H1 (cell line): ENCODE measurements around the gene ALG3. TPM values are rescaled to one million over a fixed set of nuclear protein-coding genes. Genes with fewer than 3 reads are reported as not detected.

Experiments
- BCL11A ChIP-seq, 2 experiments: IDR thresholded peaks; one replicate each; pipeline ENCODE4 v1.6.1; 2011; ENCODE audit warnings: low read depth in 2 of 2, low read length in 2 of 2, mild to moderate bottlenecking in 2 of 2
- CEBPB ChIP-seq: IDR thresholded peaks from 2 replicates; pipeline ENCODE4 v1.6.1; 2012; ENCODE audit warnings: low read depth, low read length
- CTBP2 ChIP-seq: IDR thresholded peaks from 2 replicates; pipeline ENCODE4 v1.7.0; 2011; ENCODE audit warnings: borderline replicate concordance, mild to moderate bottlenecking, moderate library complexity, mixed read lengths, low read length; ENCODE audit not compliant: insufficient read depth, insufficient read length
- KDM5A ChIP-seq: fragments of 200-600 bp; IDR thresholded peaks from 2 replicates; pipeline ENCODE4 v1.7.1; 2012; ENCODE audit warnings: mild to moderate bottlenecking, low read length, inconsistent platforms, mixed read lengths
- NRF1 ChIP-seq: IDR thresholded peaks from 2 replicates; pipeline ENCODE4 v1.6.1; 2011; ENCODE audit warnings: mild to moderate bottlenecking, low read depth, low read length, improper control_type of control experiment
- polyA plus RNA-seq, 7 experiments: library from polyadenylated mRNA; depleted of rRNA in 3 of 7; stranded (reverse) in 5 of 7; unstranded in 2 of 7; fragments of >200 nt in 5 of 7; fragments of 200-250 nt in 2 of 7; gene quantifications; 1 replicate in 5 of 7; 2 replicates in 1 of 7; 4 replicates in 1 of 7; pipeline versions ENCODE4 v1.2.1 to v1.2.3, GENCODE V29; 2011 to 2013; ENCODE audit warnings: missing spikeins in 2 of 7, mixed read lengths in 2 of 7
- total RNA-seq: library from RNA; stranded (reverse); fragmentation: NEBNext Ultra II Directional; extraction: Animal tissue kit (Norgen Biotek cat#: 25700); gene quantifications from 2 replicates; pipeline ENCODE4 v1.2.1, GENCODE V29; 2021
- TF ChIP-seq, protein P1 (sequence below): IDR thresholded peaks from 2 replicates; pipeline ENCODE4 v1.6.1; 2012; ENCODE audit warnings: low read length, inconsistent platforms
- TF ChIP-seq, protein P2 (sequence below): IDR thresholded peaks from 2 replicates; pipeline ENCODE4 v1.6.1; 2011; ENCODE audit warnings: low read depth, mild to moderate bottlenecking, low read length; ENCODE audit not compliant: insufficient read depth

ALG3 gene
- total and polyA plus RNA-seq, 2 of the 8 experiments (the other 6 are each of a cell fraction or from before 2014, with no cell fraction given), result 54.6 to 148 TPM

DNA sequence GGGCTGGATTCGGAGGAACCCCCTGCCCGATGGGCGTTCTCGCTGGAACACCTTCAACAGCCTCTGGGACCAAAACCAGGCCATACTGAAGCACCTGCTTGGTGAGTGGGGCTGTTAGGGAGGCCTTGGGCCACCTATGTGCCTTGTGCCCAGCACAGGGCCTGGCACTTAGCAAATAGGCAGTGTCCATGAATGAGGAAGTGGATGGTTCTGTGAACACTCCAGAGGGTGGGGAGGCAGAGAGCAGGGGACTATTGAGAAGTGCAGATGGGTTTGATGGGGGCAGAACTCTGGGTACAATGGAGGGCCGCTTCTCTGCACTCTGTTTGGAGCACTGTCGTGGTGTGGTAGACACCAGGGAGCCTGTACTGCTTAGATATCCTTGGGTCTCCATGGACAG, 28.6 kb upstream of the ALG3 start (continued):
- TF ChIP-seq, protein P1, sequence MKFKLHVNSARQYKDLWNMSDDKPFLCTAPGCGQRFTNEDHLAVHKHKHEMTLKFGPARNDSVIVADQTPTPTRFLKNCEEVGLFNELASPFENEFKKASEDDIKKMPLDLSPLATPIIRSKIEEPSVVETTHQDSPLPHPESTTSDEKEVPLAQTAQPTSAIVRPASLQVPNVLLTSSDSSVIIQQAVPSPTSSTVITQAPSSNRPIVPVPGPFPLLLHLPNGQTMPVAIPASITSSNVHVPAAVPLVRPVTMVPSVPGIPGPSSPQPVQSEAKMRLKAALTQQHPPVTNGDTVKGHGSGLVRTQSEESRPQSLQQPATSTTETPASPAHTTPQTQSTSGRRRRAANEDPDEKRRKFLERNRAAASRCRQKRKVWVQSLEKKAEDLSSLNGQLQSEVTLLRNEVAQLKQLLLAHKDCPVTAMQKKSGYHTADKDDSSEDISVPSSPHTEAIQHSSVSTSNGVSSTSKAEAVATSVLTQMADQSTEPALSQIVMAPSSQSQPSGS, result no peak
- no peak for TF ChIP-seq NRF1
- no peak for TF ChIP-seq CTBP2
- TF ChIP-seq CEBPB, result no peak
- TF ChIP-seq KDM5A, result no peak
- no peak for TF ChIP-seq BCL11A (IDR thresholded peaks at IDR 0.05; ENCODE audit: low read depth in 2 of 2, low read length in 2 of 2)
- TF ChIP-seq, protein P2, sequence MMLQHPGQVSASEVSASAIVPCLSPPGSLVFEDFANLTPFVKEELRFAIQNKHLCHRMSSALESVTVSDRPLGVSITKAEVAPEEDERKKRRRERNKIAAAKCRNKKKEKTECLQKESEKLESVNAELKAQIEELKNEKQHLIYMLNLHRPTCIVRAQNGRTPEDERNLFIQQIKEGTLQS, result no peak
